ENCODE data around the gene ACAD9. TPM values are rescaled to one million over a fixed set of nuclear protein-coding genes. Genes with fewer than 3 reads are reported as not detected.

Gene ACAD9
- total RNA-seq, 1 experiment from 2014 or later: 76.5 TPM

DNA sequence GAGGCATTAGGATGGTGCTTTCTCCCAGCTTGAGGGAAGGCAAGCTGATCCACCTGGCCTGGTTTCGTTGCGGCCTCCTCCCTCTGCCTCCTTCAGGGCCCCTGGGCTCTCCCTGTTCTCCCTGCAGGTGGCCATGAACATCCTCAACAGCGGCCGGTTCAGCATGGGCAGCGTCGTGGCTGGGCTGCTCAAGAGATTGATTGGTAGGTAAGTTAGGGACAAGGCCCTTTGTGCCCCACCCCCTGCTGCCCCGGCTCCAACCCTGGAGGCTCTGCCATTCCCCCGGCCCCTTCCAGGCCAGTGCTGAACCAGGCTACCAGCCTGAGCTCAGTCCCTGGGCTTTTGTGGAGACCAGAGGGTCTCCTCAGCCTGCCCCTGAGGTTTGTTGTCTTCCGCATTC is 23.0 kb downstream of the ACAD9 start:
- Histone ChIP-seq H2AFZ (no peak overlapping the region), H3K4me2 (no peak overlapping the region), H3K9me3 (ENCODE audit: insufficient read depth, low read depth) (no peaks in the 10 kb centered on the region), H3K4me3 (no peak overlapping the region), H4K20me1 (ENCODE audit: insufficient read depth) (no peaks in the 10 kb centered on the region), H3K36me3 (ENCODE audit: low read depth) (peaks cover 20% of the 10 kb centered on the region), H3K27me3 (ENCODE audit: insufficient read depth, low read depth) (no peaks in the 10 kb centered on the region), H3K4me1 (replicated peaks; ENCODE audit: insufficient read depth) (no peaks in the 10 kb centered on the region), H3F3A (ENCODE audit: insufficient read depth, low read depth) (no peaks in the 10 kb centered on the region), H3K9me2 (ENCODE audit: insufficient read depth) (no peaks in the 10 kb centered on the region), H3K27ac (no peak overlapping the region), H3K79me2 (ENCODE audit: low read depth) (no peaks in the 10 kb centered on the region)
- POLR2A ChIA-PET (ENCODE audit: unreplicated experiment): no interaction called here
- no peak for DNase-seq
- CTCF ChIA-PET: no interaction called here
- no TSS peak for BruUV-seq (replicated peaks)
- intact Hi-C loops (cut with micrococcal nuclease; ENCODE audit: unreplicated experiment): no loop called here
- TF ChIP-seq CTCF (conservative IDR thresholded peaks at IDR 0.05) (no peak), EZH2 (IDR thresholded peaks at IDR 0.05; ENCODE audit: low read depth) (no peak)

GRCh38 chr3:128903501-128903900 is 24.1 kb downstream of the ACAD9 start:
- ChIA-PET POLR2A (ENCODE audit: unreplicated experiment) (no interaction called here), CTCF (no interaction called here)
- BruUV-seq (replicated peaks): no TSS peak
- Histone ChIP-seq H2AFZ (no peak overlapping the region), H3K9me3 (ENCODE audit: insufficient read depth, low read depth) (no peaks in the 10 kb centered on the region), H3K79me2 (ENCODE audit: low read depth) (no peaks in the 10 kb centered on the region), H4K20me1 (ENCODE audit: insufficient read depth) (no peaks in the 10 kb centered on the region), H3K9me2 (ENCODE audit: insufficient read depth) (no peaks in the 10 kb centered on the region), H3K4me3 (no peak overlapping the region), H3F3A (ENCODE audit: insufficient read depth, low read depth) (no peaks in the 10 kb centered on the region), H3K4me2 (no peak overlapping the region), H3K27me3 (ENCODE audit: insufficient read depth, low read depth) (no peaks in the 10 kb centered on the region), H3K27ac (no peak overlapping the region), H3K36me3 (ENCODE audit: low read depth) (peaks cover 12% of the 10 kb centered on the region), H3K4me1 (replicated peaks; ENCODE audit: insufficient read depth) (no peaks in the 10 kb centered on the region)
- intact Hi-C loops (cut with micrococcal nuclease; ENCODE audit: unreplicated experiment): no loop called here
- DNase-seq: no peak
- TF ChIP-seq EZH2 (IDR thresholded peaks at IDR 0.05; ENCODE audit: low read depth) (no peak), CTCF (conservative IDR thresholded peaks at IDR 0.05) (no peak)

DNA sequence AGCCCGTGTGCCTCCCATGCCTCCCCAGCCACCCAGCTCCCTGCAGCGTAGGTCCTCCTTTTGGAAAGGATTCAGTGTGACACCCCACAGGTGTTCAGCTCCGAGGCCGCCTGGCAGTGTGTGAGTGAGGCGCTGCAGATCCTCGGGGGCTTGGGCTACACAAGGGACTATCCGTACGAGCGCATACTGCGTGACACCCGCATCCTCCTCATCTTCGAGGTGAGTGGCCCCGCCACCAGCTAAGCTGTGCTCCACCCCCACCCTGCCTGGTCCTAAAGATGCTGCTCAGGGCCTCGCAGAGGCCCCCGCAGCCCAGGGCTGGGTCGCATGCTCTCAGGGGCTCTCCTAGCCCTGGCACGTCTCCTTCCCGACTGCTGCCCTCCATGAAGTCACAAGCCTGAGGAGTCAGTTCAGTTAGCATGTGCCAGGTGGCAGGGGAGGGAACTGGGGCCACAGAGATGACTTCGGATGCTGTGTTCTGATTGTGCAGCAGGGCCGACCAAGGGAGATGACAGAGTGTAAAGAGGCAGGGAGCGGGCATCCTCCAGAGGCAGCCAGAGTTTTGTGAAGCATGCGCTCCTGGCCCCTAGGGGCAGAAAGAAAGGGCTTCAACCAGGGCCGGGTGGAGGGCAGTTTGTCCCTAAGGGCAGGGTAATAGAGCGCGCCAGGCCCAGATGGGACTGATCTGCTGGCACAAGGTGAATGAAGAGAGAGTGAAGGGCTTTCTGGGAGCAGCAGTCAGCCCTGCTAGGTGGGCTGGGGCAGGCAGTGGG is 26.8 kb downstream of the ACAD9 start:
- no peak for DNase-seq
- H3K27me3 ChIP-seq (ENCODE audit: insufficient read depth, low read depth): no peaks in the 10 kb centered on the region
- H3K27ac ChIP-seq: no peak overlapping the region
- H3F3A ChIP-seq (ENCODE audit: insufficient read depth, low read depth): no peaks in the 10 kb centered on the region
- no peaks in the 10 kb centered on the region for H3K79me2 ChIP-seq (ENCODE audit: low read depth)
- H3K4me3 ChIP-seq: no peak overlapping the region
- H3K36me3 ChIP-seq (ENCODE audit: low read depth): peaks cover 9% of the 10 kb centered on the region; the same call in 1 of the 2 replicates
- H3K9me3 ChIP-seq (ENCODE audit: insufficient read depth, low read depth): no peaks in the 10 kb centered on the region
- H2AFZ ChIP-seq: no peak overlapping the region
- H3K9me2 ChIP-seq (ENCODE audit: insufficient read depth): no peaks in the 10 kb centered on the region
- no peaks in the 10 kb centered on the region for H4K20me1 ChIP-seq (ENCODE audit: insufficient read depth)
- TF ChIP-seq EZH2 (IDR thresholded peaks at IDR 0.05; ENCODE audit: low read depth) (no peak), CTCF (conservative IDR thresholded peaks at IDR 0.05) (no peak)
- ChIA-PET POLR2A (ENCODE audit: unreplicated experiment) (no interaction called here), CTCF (no interaction called here)
- H3K4me2 ChIP-seq: no peak overlapping the region
- no TSS peak for BruUV-seq (replicated peaks)
- no peaks in the 10 kb centered on the region for H3K4me1 ChIP-seq (replicated peaks; ENCODE audit: insufficient read depth)
- intact Hi-C loops (cut with micrococcal nuclease; ENCODE audit: unreplicated experiment): no loop called here
